ENCODE results near the gene ACSL1.

DNA sequence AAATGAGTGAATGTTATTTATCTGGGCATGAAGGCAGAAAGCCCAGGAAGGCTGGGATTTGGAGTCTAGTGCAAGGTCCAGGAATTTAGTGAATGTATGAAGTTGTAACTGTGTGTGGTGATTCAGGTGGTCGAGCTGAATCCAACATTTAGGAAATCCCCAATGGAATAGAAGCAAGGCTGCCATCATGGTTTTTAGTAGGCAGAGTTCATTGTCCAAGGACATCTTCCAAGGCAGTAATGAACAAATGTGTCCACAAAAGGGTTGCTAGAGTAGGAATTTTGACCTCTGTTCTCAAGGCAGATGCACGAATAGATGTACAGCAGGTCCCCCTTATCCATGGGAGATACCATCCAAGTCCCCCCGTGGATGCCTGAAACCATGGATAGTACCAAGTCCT lies 42.9 kb upstream of the ACSL1 start:
- TF ChIP-seq CTCF (IDR thresholded peaks at IDR 0.05) = no peak
- no peak for TF ChIP-seq EP300 (IDR thresholded peaks at IDR 0.05)
- no peak for TF ChIP-seq POLR2A (IDR thresholded peaks at IDR 0.05)
